Measurements from ENCODE around the gene PRSS38.

Gene PRSS38

DNA sequence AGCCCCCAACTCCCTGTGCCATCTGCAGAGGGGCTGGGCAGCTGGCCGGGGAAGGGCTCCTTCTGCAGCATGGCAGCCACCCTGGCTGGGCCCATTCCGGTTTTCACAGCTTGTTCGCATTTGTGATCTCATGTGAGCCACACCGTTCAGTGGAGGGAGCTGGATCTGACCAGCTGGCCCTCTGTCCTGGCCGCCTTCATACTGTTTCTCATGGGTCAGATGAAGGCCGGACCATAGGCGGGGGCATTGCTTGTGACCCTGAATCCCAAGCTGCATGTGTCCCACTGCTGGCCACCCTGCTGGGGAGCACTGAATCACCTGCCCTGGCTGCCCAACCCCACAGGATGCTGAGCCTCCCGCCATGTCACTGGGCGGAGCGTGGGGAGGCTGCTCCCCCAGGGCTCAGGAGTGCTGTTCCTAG, 36.4 kb upstream of the PRSS38 start:
- no peak for DNase-seq (ENCODE audit: low read depth in 3 of 3)

DNA sequence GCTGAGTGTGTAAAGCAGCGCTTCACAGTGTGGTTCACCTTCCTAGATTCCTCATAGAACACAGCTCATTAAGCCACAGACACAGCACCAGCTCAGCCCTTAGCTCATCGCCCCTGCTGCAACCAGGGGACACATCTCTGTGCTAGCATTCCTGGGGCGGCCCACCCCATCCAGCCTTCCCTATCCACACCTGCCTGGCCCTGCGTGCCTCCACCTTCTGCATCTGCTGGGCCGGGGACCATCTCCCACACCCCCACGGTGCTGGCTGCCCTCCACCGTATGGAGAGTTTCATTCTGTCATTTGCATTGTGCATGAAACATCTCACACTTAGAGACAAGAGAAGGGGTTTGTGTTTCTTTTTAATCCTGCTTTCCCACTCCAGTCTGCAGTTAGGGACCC, 35.8 kb upstream of the PRSS38 start:
- no peak for DNase-seq (ENCODE audit: low read depth in 3 of 3)

DNA sequence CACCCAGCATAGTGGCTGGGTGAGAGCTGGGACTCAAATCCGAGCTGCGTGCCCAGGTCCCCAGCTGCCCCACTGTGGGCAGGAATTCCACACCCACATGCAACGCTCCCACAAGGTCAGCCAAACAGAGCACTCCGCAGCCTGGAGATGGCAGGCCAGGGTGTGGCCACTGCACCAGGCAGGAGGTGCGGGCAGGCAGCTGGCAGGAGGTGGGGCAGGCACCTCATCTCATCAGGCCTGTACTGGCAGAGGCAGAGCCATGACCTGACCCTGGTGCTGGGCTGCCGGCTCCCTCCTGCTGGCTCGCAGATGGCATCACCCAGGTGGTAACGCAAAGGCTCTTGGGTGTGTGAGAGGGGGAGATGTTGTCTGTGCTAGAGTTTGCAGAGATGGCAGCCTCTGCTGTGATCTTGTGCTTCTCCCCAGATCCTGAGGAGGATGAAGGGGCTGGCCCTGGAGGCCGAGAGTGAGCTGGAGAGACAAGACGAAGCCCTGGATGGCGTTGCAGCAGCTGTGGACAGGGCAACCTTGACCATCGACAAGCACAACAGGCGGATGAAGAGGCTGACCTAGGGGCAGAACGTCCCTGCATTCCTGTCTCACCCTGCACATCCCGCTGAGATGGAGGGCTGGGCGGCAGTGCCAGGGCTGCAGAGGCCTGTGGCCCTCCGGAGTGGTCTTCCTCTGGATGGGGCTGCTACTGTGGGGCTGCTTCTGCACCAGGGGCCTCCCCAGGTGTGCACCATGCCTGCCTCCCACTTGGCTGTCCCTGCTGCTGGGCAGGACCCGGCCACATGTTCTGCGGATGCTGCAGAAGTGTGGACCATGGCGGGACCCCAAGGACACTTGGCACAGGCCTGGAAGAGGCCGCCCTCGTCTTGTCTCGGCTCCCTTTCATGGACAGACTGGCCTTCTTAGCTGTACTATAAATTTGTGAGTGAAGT, 35.1 kb upstream of the PRSS38 start:
- DNase-seq (ENCODE audit: low read depth in 3 of 3): no peak

DNA sequence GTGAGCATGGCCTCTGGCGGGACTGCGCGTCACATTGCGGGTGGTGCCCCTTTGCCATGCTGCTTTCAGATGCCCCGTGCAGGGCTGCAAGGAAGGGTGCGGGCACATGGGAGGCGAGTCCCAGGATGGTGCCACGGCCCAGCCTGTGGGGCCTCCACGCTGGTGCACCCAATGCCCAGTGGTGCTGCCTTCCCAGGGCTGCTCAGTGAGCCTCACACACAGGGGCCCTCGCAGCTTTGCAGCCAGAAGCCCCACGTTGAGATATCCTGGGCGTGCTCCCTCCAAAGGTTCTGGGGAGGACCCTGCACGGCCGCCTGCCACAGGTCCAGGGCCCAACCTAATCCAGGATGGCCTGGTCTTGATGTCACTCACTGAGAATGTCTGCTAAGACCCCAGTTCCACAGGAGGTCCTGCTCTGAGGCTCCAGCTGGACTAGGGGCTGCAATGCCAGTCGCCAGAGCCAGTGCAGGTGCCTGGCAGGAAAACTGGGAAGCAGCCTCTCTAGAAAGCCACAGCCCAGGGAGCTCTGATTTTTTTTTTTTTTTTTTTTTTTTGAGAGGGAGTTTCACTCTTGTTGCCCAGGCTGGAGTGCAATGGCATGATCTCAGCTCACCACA, 34.1 kb upstream of the PRSS38 start:
- no peak for DNase-seq (ENCODE audit: low read depth in 3 of 3)

DNA sequence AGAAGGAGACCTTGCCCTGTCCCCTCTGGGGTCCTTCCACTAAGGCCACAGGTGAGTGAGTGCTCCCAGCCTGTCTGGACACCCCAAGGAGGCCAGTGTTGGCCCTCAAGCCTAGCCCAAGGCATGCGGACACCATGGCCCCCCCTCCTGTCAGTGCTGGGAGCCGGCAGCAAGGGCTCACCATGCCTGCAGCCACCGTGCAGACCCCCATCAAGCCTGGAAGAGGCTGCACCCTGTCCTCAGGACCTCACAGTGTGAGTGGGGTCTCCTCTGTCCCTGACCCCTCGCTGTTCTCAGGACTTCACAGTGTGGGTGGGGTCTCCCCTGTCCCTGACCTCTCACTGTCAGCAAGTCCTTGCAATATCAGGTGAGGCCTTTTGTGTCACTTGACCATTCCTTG, 33.2 kb upstream of the PRSS38 start:
- no peak for DNase-seq (ENCODE audit: low read depth in 3 of 3)

DNA sequence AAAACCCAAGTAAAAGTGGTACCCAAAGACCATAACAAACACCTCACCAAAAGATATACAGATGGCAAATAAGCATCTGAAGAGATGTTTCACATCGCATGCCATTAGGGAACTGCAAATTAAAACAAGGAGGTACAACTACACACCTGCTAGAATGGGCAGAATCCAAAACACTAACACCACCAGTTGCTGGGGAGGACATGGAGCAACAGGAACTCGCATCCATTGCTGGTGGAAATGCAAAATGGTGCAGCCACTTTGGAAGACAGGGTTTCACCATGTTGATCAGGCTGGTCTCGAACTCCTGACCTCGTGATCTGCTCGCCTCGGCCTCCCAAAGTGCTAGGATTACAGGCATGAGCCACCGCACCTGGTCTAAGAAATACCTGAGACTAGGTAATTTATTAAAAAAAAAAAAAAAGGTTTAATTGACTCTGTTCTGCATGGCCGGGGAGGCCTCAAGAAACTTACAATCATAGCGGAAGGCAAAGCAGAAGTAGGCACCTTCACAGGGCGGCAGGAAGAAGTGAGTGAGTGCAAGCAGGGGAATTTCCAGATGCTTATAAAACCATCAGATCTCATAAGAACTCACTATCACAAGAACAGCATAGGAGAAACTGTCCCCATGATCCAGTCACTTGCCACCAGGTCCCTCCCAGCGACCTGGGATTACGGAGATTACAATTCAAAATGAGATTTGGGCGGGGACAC, 30.2 kb upstream of the PRSS38 start:
- no peak for DNase-seq (ENCODE audit: low read depth in 3 of 3)

DNA sequence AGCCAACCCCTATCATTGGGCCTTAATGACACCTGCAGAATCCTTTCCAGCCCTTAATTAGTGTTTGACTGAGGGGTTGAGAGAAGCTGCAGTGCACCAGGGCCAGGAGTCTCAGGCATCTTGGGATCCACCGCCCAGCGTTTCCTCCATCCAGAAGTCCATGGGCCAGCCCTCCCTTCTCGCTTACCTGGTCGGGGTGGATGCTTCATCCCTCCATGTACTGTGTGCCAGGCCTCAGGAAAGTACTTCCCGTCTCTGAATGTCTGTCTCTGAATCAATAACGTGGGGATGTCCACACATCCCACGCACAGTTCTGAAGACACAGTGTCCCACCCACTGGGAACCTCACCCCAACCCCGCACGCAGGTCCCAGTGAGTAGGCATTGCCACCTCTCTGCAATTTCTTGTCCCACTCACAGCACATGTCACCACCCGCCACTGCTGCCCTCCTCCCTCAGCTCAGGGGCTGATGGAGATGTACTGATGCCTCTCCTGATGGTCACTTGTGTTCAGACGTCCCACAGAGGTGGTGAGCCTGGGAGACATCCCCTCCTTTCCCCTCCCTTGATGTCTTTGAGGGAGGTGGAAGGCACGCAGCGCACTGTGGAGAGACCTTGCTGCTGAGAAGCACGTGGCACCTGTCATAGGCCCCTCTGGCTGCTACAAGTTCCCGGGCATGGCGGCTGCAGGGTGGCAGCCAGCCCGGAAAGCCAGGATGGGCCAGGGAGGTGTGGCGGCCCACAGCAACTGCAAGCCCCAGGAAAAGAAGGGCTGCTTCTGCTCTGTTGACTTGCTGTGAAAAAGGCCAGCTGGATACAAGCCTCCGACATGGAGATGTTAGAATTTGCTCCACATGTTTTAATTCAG, 29.4 kb upstream of the PRSS38 start:
- DNase-seq (ENCODE audit: low read depth in 3 of 3): no peak

DNA sequence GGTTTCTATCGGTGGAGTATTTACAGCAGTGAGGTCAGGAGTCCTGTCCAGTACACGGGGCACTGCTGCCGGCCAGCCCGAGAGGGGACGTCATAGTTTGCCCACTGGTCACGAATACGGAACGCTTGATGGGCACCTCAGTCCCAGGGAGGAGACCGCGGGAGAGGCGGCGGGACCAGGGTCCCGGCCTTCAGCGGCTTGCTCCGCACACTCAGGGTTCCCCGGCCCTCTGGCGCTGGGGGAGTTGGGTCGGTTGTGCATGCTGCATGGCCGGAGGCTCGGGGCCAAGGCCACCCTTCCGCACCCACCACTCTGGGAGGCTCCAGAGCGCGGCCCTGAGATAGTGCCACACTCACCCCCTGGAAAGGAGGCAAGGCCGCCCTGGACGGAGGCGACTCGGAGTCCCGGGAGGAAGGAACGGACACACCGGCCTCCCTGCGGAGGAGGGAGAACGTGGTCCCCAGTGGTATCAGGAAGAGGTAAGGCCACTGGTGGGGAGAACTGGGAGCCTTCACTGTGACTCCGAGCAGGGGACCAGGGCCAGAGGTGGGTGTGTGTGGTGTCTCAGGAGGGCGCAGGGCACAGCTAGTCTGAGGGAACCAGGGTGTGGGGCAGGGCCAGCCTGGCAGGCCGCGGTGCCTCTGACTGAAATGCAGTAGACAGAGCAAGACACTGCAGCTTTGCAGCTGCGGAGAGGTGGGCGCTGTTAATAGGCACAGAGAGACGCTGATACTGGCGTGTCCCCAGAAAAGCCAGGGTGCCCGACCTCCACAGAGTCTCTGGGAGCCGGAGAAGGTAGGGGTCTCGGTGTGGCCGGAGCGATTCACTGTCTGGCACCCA, 28.6 kb upstream of the PRSS38 start:
- no peak for DNase-seq (ENCODE audit: low read depth in 3 of 3)

DNA sequence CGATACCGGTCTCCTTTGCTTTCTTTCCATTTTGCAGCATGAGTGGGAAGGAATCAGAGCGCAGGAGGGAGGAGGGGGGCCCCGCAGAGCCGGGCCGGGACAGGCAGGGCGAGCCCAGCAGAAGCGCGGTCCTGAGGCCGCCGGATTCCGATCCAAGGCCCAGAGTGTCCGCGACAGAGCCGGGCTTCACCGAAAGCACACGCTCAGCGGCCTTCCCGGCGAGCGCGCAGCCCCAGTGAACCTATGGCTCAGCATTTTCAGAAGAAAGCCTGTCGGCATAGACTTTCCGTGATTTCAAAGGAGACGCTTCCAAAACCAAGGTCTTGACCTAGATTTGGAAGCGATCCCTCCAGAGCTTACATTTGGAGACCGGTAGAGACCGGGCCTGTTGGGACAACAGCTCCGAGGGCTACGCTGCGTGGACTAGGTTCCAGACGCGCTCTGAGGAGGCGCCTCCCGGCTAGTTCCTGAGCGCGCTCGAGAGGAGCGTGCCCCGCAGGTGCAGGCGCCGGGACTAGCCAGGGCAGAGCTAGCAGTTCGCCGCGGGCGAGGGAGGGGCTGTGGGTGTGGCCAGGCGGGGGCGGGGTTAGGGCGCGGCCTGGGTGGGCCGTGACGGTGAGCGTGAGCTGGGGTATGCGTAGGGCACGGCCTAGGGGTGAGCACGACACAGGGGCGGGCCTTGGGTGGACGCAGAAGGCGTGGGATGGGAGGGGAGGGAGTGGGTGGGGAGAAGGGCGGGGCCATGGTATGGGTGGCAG, 27.8 kb upstream of the PRSS38 start:
- peak; percentile 83 to 89 (median 86) for DNase-seq (ENCODE audit: low read depth in 3 of 3)

DNA sequence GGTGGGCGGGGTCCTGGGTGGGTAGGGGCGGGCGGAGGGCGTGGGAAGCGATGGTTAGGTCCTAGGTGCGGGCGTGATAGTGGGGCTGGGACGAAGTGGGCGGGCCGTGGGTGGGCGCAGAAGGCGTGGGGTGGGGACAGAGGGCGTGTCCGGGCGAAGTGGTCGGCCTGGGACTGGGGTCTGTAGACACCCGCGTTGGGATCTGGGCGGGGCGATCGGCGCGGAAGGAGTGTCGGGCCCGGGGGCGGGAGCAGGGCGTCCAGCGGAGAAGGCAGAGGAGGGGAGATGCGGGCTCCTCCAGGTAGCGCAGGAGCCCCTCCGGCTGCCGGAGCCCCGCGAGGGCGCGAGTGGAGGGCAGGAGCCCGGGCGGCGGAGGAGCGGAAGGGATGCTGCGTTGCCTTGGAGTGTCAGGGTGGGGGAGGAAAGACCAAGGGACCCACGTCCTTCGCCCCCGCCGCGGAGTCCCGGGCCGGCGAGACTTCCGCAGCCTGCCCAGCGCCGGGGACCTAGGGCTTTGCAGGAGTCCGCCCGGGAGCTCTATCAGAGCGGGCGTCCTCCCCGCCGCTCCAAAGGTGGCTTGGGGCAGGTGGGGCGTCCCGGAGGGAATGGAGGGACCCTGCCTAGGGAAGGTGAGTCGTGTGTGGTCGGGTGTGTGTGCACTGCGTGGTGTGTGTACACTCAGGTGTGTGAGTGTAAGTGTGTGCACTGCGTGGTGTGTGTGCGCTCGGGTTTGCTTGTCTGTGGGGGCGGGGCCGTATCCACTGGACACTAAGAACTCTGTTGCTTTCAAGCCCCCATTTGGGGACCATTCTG, 27.0 kb upstream of the PRSS38 start:
- peak; percentile 21 to 62 (median 22) for DNase-seq (ENCODE audit: low read depth in 3 of 3)

DNA sequence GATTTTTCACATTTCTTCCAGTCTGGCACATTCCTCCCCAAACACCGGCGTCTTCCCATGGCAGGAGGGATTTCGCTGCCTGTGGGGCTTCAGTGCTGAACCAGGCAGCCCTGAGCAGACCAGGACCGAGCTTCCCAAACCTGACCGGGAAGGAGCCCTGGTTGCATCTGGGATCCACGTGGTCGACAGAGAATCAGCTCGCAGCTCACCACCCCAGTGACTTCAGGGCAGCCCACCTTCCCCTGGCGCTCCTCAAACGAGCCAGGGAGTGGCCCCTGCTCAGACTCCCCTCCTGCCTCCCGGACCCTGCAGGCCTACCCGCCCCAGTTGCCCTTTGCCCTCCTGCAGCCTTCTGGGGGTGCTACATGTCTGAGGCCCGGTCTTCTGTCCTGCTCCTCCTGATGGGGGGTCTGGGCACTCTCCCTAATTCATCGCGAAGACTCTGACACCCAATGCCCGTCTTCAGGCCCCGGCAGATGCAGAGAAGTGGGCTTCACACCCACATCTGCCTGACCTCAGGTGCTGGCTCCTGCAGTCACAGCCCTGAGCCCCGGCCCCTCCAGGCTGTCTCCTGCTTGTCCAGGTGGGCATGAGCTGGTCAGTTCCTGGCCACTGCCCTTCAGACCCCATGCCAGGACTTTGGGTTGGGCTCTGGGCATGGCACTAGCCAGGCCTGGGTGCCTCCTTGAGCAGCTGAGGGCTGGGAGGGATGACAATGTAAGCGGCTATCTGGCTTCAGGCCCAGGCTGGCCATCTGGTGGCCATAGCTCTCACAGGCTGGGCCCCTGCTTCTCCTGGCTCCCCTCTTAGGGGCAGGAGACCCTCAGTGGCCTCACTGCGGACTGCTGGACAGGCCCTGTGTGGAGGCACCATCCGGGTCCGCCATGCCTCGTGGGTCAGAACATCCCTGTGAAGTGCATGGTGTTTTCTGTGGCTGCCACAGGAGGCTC, 26.1 kb upstream of the PRSS38 start:
- DNase-seq (ENCODE audit: low read depth in 3 of 3): no peak

DNA sequence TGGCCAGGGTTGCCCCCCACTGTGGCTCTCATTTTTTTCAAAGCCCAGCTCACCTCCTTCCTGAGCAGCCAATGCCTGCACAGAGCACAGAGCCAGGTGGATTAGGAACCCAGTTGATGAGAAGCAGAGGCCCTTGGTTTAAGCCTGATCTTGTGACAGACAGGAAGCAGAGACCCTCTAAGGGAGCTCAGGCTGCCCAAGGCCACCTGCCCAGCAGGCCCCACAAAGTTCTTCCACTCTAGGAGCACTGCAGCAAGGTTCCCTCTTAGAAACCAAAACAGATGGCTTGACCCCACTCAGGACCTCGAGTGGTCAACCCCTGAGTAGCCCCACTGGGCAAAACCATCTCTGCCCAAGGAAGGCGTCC, 25.5 kb upstream of the PRSS38 start:
- DNase-seq (ENCODE audit: low read depth in 3 of 3): no peak

DNA sequence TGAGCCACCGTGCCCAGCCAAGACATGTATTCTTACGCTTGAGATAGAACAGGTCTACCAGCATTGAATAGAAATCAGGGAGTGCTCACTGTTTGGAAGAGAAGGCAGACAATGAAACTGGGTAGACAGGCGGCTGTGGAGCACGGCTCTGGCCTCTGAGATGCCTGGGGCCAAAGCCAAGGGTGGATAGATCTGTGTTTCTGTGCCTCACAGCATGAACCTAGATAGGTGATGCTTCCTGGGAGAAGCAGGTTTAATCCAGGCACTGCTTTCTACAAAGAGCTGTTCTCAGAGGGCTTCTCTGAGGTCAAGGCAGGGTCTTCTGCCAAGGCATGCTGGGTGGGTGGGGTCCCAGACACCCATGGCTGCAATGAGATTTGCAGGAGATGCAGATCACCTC, 24.6 kb upstream of the PRSS38 start:
- no peak for DNase-seq (ENCODE audit: low read depth in 3 of 3)

DNA sequence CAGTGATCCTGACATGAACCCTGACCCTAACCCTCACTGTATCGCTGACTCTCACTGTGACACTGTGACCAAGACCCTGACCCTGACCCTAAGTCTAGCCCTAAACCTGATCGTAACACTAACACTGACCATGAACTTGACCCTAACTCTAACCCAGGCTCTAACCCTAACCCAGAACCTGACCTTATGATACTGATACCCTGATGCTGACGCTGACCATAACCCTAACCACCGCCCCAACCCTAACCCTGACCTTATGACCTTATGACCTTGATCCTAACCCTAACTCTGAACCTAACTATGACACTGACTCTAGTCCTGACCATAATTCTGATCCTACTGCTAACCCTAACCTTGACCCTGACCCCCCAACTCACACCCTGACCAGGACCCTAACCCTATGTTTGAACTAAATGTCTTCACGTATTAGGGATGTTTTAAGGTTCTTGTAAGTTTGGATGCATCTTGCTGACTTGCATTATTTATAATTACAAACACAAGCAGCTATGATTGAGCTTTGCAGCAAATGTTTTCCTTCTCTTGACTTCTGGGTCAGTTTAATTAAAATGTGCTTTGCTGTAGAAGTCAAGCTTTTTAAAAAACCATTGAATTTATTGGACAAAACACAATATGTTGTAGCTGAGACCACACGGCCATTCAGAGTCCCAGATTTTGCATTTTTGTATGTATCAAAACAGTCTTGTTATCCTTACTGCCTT, 23.9 kb upstream of the PRSS38 start:
- DNase-seq (ENCODE audit: low read depth in 3 of 3): no peak

DNA sequence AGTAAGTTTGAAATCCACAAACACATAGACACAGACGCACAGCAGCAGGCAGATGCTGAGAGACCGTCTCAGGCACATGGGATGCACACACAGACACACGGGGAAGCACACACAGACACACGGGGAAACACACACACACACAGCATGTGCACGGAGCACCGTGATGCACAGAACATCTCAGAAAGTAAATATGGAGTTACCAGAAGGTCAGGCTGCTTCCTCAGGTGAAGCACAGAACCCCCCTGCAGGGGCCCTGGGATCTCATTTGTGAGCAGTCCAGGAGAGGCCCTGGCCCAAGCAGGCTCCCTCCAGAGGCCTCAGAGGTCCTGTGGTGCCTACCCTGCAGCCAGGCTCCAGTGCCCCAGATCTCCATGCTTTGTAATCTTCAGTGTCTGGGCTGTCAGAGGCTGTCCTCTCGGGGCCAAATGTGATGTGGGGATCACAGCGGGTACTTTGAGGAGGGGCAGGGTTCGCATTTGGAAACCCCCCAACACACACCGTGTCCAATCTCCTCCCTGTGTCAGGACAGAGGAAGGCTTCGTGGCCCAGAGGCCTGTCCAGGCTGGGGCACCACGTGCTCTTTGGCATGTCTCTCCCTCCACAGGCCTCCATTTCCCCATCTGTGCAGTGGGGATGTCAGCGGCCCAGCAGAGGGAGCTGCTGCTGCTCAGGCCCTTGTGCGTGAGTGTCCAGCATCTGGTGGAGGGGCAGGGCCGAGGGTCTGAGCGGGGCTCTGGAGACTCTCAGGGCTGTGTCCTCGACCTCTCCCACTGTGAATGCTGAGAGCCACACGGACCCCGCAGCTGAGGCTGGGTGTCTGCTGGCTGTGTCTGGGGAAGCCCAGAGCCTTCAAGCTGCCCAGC, 23.0 kb upstream of the PRSS38 start:
- DNase-seq (ENCODE audit: low read depth in 3 of 3): no peak

All from stimulated activated CD4-positive, alpha-beta T cell treated with anti-CD3 and anti-CD28 coated beads, TNF-alpha, amount 100 ng/mL, for 48 hours (primary cell).